GM23248 (cell line): ENCODE measurements around the gene EGFR.

Source experiments
- EZH2 ChIP-seq: fragments of 200-600 bp; sonication (generic); IDR thresholded peaks from 2 replicates; pipeline ENCODE4 v1.6.1; 2018; ENCODE audit warnings: antibody characterized with exemption, mild to moderate bottlenecking; ENCODE audit not compliant: insufficient read depth, poor library complexity, severe bottlenecking
- EZH2phosphoT487 ChIP-seq: fragments of 200-600 bp; sonication (generic); IDR thresholded peaks from 2 replicates; pipeline ENCODE4 v1.6.1; 2018; ENCODE audit warnings: antibody characterized with exemption, moderate library complexity, mild to moderate bottlenecking, low read depth; ENCODE audit not compliant: insufficient read depth

- TF ChIP-seq EZH2 (no peak), EZH2phosphoT487 (no peak)
Observed at GRCh38 chr7:55110282-55110992, 91.6 kb downstream of the EGFR start.
